H9 (cell line): ENCODE results near the gene TBC1D5. TPM values are rescaled to one million over a fixed set of nuclear protein-coding genes. Genes with fewer than 3 reads are reported as not detected.

Experiments used
- DNase-seq: peaks from one replicate; pipeline ENCODE4 v3.0.0-alpha.2; 2017
- H2AFZ ChIP-seq: one replicate; pipeline ENCODE4 v1.6.1; 2013; ENCODE audit warnings: mild to moderate bottlenecking, low read length, control low read depth, moderate library complexity
- H2AK5ac ChIP-seq: 2 replicates; pipeline ENCODE4 v1.6.1; 2013; ENCODE audit warnings: low read length, control low read depth, mixed read lengths; ENCODE audit not compliant: insufficient read length
- H2BK120ac ChIP-seq: one replicate; pipeline ENCODE4 v1.6.1; 2013; ENCODE audit warnings: low read depth, mild to moderate bottlenecking, low read length, control low read depth, inconsistent platforms; ENCODE audit not compliant: poor library complexity, severe bottlenecking
- H2BK12ac ChIP-seq: 2 replicates; pipeline ENCODE4 v1.6.1; 2013; ENCODE audit warnings: low read length, control low read depth, mixed read lengths, low read depth; ENCODE audit not compliant: insufficient read length
- H2BK15ac ChIP-seq: 2 replicates; pipeline ENCODE4 v1.6.1; 2013; ENCODE audit warnings: low read depth, low read length, control low read depth
- H2BK20ac ChIP-seq: one replicate; pipeline ENCODE4 v1.6.1; 2013; ENCODE audit warnings: low read depth, mild to moderate bottlenecking, low read length, control low read depth, inconsistent platforms; ENCODE audit not compliant: poor library complexity, severe bottlenecking
- H2BK5ac ChIP-seq: 2 replicates; pipeline ENCODE4 v1.6.1; 2013; ENCODE audit warnings: low read length, control low read depth, mixed read lengths; ENCODE audit not compliant: insufficient read length
- H3K14ac ChIP-seq: 2 replicates; pipeline ENCODE4 v1.6.1; 2013; ENCODE audit warnings: low read length, control low read depth; ENCODE audit not compliant: insufficient read depth
- H3K18ac ChIP-seq: 2 replicates; pipeline ENCODE4 v1.6.1; 2013; ENCODE audit warnings: low read depth, mild to moderate bottlenecking, mixed read lengths, low read length, control low read depth; ENCODE audit not compliant: insufficient read length
- H3K23ac ChIP-seq: 2 replicates; pipeline ENCODE4 v1.6.1; 2013; ENCODE audit warnings: low read length, control low read depth, mixed read lengths, low read depth; ENCODE audit not compliant: insufficient read length
- H3K23me2 ChIP-seq: 2 replicates; pipeline ENCODE4 v1.6.1; 2013; ENCODE audit warnings: low read depth, mild to moderate bottlenecking, mixed read lengths, low read length, control low read depth; ENCODE audit not compliant: insufficient read length, poor library complexity, severe bottlenecking
- H3K27ac ChIP-seq: 2 replicates; pipeline ENCODE4 v1.5.1; 2013; ENCODE audit warnings: low read length, control low read depth, mixed read lengths, low read depth; ENCODE audit not compliant: insufficient read length
- H3K27me3 ChIP-seq: 2 replicates; pipeline ENCODE4 v1.6.1; 2013; ENCODE audit warnings: low read length, control low read depth, inconsistent platforms; ENCODE audit not compliant: insufficient read depth
- H3K4ac ChIP-seq: 2 replicates; pipeline ENCODE4 v1.6.1; 2013; ENCODE audit warnings: low read depth, mild to moderate bottlenecking, control low read depth, inconsistent platforms, low read length, moderate library complexity
- H3K4me1 ChIP-seq: 2 replicates; pipeline ENCODE4 v1.6.1; 2013; ENCODE audit warnings: low read length, control low read depth, inconsistent platforms; ENCODE audit not compliant: insufficient read depth
- H3K4me2 ChIP-seq: 2 replicates; pipeline ENCODE4 v1.6.1; 2013; ENCODE audit warnings: low read length, control low read depth, mixed read lengths; ENCODE audit not compliant: insufficient read length, insufficient read depth
- H3K56ac ChIP-seq: 2 replicates; pipeline ENCODE4 v1.6.1; 2013; ENCODE audit warnings: low read depth, mild to moderate bottlenecking, mixed read lengths, low read length, control low read depth; ENCODE audit not compliant: insufficient read length
- H3K79me1 ChIP-seq: 2 replicates; pipeline ENCODE4 v1.6.1; 2013; ENCODE audit warnings: low read depth, mild to moderate bottlenecking, moderate library complexity, low read length, control low read depth, inconsistent platforms; ENCODE audit not compliant: insufficient read depth, poor library complexity, severe bottlenecking
- H3K79me2 ChIP-seq: 2 replicates; pipeline ENCODE4 v1.6.1; 2013; ENCODE audit warnings: low read length, control low read depth, inconsistent platforms; ENCODE audit not compliant: insufficient read depth
- H3K9ac ChIP-seq: 2 replicates; pipeline ENCODE4 v1.6.1; 2013; ENCODE audit warnings: low read length, control low read depth, mixed read lengths; ENCODE audit not compliant: insufficient read length; ENCODE audit errors: extremely low read depth
- H3K9me3 ChIP-seq: one replicate; pipeline ENCODE4 v1.6.1; 2013; ENCODE audit warnings: low read depth, low read length, inconsistent platforms; ENCODE audit not compliant: control insufficient read depth
- H3T11ph ChIP-seq: one replicate; pipeline ENCODE4 v1.6.1; 2013; ENCODE audit warnings: mild to moderate bottlenecking, low read length, control low read depth, inconsistent platforms
- H4K20me1 ChIP-seq: one replicate; pipeline ENCODE4 v1.6.1; 2013; ENCODE audit not compliant: control insufficient read depth, insufficient read length, insufficient read depth
- H4K5ac ChIP-seq: 2 replicates; pipeline ENCODE4 v1.6.1; 2013; ENCODE audit warnings: low read depth, mild to moderate bottlenecking, mixed read lengths, low read length, control low read depth; ENCODE audit not compliant: insufficient read length
- H4K8ac ChIP-seq: replicated peaks from 2 replicates; pipeline ENCODE4 v1.6.1; 2013; ENCODE audit warnings: low read length, control low read depth, mixed read lengths, low read depth; ENCODE audit not compliant: insufficient read length
- H4K91ac ChIP-seq: 2 replicates; pipeline ENCODE4 v1.6.1; 2013; ENCODE audit warnings: low read depth, mild to moderate bottlenecking, moderate library complexity, mixed read lengths, low read length, control low read depth; ENCODE audit not compliant: insufficient read length
- H3K27ac Mint-ChIP-seq, 3 experiments: 2 replicates in 2 of 3; 3 replicates in 1 of 3; pipeline ENCODE4 v1.8.0; 2020 to 2021; ENCODE audit warnings: mixed read lengths in 3 of 3, mild to moderate bottlenecking in 1 of 3, moderate library complexity in 1 of 3
- H3K27me3 Mint-ChIP-seq: 2 replicates; pipeline ENCODE4 v1.8.0; 2021; ENCODE audit warnings: low read depth, mild to moderate bottlenecking, moderate library complexity, mixed read lengths
- H3K36me3 Mint-ChIP-seq, 3 experiments: 2 replicates in 2 of 3; 3 replicates in 1 of 3; pipeline ENCODE4 v1.8.0; 2020 to 2021; ENCODE audit warnings: low read depth in 3 of 3, mixed read lengths in 3 of 3; ENCODE audit not compliant: insufficient read depth in 1 of 3
- H3K4me1 Mint-ChIP-seq, 2 experiments: 2 replicates each; pipeline ENCODE4 v1.8.0; 2020; ENCODE audit warnings: mixed read lengths in 2 of 2
- H3K4me3 Mint-ChIP-seq, 2 experiments: 2 replicates in 1 of 2; 3 replicates in 1 of 2; pipeline ENCODE4 v1.8.0; 2020 to 2021; ENCODE audit warnings: mild to moderate bottlenecking in 2 of 2, mixed read lengths in 2 of 2, moderate library complexity in 1 of 2
- H3K9me3 Mint-ChIP-seq, 2 experiments: 2 replicates in 1 of 2; 3 replicates in 1 of 2; pipeline ENCODE4 v1.8.0; 2020; ENCODE audit warnings: mild to moderate bottlenecking in 2 of 2, mixed read lengths in 2 of 2, moderate library complexity in 1 of 2
- WGBS: extraction: QIAGEN DNeasy Blood & Tissue Kit; methylation state at CpG from one replicate; pipeline ENCODE4 v1.1.7; 2013; ENCODE audit warnings: missing lambda C conversion rate, low lambda C conversion rate, mixed read lengths; ENCODE audit not compliant: insufficient read length; ENCODE audit errors: extremely low coverage; 5-methylcytosine and 5-hydroxymethylcytosine counted together
- total RNA-seq: library from RNA; stranded (reverse); gene quantifications from 2 replicates; pipeline ENCODE4 v1.2.1, GENCODE V29; 2021
- TF ChIP-seq, protein P1 (sequence below): fragments of 200-600 bp; sonication (generic); conservative IDR thresholded peaks from 3 replicates; pipeline ENCODE4 v1.8.0; 2021; ENCODE audit warnings: antibody characterized with exemption, mild to moderate bottlenecking

TBC1D5 gene
- total RNA-seq, 1 experiment from 2014 or later: 25.0 TPM

DNA sequence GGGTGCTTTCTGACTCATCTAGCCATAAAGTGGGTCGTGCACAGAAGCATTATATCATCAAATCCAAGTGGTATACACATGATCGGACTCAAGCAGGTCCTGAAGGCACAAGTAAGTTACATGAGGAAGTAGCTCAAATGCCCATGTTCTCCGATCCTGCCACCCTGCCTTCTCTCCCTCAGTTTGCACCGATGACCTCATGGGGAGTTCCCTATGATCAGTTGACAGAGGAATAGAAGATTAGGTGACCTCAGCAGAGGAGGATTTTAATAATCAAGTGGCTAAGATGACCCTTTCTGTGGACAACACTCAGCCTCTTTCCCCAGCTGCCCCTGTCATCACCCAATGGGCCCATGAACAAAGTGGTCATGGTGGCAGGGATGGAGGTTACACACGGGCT lies 149.5 kb downstream of the TBC1D5 start:
- H3K23me2 ChIP-seq: no peaks in the 10 kb centered on the region
- H3T11ph ChIP-seq: no peak overlapping the region
- no CpG with 5 or more reads among the region's 5 CpGs for WGBS
- no peaks in the 10 kb centered on the region for H3K9me3 ChIP-seq
- H3K79me2 ChIP-seq: no peaks in the 10 kb centered on the region
- no peaks in the 10 kb centered on the region for H3K4me1 ChIP-seq
- H3K27ac ChIP-seq: no peak overlapping the region
- H3K18ac ChIP-seq: no peak overlapping the region
- no peak overlapping the region for H3K14ac ChIP-seq
- H3K27me3 ChIP-seq: no peaks in the 10 kb centered on the region
- TF ChIP-seq, protein P1, sequence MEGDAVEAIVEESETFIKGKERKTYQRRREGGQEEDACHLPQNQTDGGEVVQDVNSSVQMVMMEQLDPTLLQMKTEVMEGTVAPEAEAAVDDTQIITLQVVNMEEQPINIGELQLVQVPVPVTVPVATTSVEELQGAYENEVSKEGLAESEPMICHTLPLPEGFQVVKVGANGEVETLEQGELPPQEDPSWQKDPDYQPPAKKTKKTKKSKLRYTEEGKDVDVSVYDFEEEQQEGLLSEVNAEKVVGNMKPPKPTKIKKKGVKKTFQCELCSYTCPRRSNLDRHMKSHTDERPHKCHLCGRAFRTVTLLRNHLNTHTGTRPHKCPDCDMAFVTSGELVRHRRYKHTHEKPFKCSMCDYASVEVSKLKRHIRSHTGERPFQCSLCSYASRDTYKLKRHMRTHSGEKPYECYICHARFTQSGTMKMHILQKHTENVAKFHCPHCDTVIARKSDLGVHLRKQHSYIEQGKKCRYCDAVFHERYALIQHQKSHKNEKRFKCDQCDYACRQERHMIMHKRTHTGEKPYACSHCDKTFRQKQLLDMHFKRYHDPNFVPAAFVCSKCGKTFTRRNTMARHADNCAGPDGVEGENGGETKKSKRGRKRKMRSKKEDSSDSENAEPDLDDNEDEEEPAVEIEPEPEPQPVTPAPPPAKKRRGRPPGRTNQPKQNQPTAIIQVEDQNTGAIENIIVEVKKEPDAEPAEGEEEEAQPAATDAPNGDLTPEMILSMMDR: no peak
- H3K4me1 Mint-ChIP-seq: no peaks in the 10 kb centered on the region
- no peak overlapping the region for H2BK120ac ChIP-seq
- no peak overlapping the region for H2AFZ ChIP-seq
- H3K27me3 Mint-ChIP-seq: no peaks in the 10 kb centered on the region
- no peak overlapping the region for H2BK5ac ChIP-seq
- H2BK12ac ChIP-seq: no peak overlapping the region
- H2AK5ac ChIP-seq: no peak overlapping the region
- peaks cover 17 to 19% of the 10 kb centered on the region in 2 experiments for H3K9me3 Mint-ChIP-seq
- no peak overlapping the region for H3K9ac ChIP-seq
- no peak overlapping the region for H3K4ac ChIP-seq
- H4K20me1 ChIP-seq: no peaks in the 10 kb centered on the region
- no peak overlapping the region for H4K8ac ChIP-seq
- H3K27ac Mint-ChIP-seq: no peak overlapping the region
- no peak for DNase-seq
- H4K91ac ChIP-seq: no peak overlapping the region
- no peak overlapping the region for H3K4me2 ChIP-seq
- H2BK15ac ChIP-seq: no peak overlapping the region
- no peak overlapping the region for H3K23ac ChIP-seq
- peaks cover 18 to 20% (median 20%) of the 10 kb centered on the region in 3 experiments for H3K36me3 Mint-ChIP-seq
- H3K4me3 Mint-ChIP-seq: no peak overlapping the region
- no peak overlapping the region for H2BK20ac ChIP-seq
- no peak overlapping the region for H4K5ac ChIP-seq
- H3K56ac ChIP-seq: no peak overlapping the region
- H3K79me1 ChIP-seq: no peaks in the 10 kb centered on the region
